CD4-positive, alpha-beta memory T cell (primary cell): ENCODE data around the gene RETREG3. TPM values are rescaled to one million over a fixed set of nuclear protein-coding genes. Genes with fewer than 3 reads are reported as not detected.
"Not testable (repeated sequence)": the region's sequence is repeated elsewhere in the genome, so short reads cannot be mapped to it uniquely, and the experiment has no call there.

Experiments
- CTCF ChIA-PET: fragments of 350-600 bp; sonication (Branson Sonifier 250); formaldehyde crosslinking; loops from one replicate; lab custom pipeline; 2021; ENCODE audit warnings: inconsistent platforms; ENCODE audit not compliant: partially characterized antibody; lab: Charles Lee
- POLR2A ChIA-PET: fragments of 350-600 bp; sonication (Branson Sonifier 250); formaldehyde crosslinking; loops from one replicate; lab custom pipeline; 2021; ENCODE audit not compliant: partially characterized antibody; lab: Charles Lee
- DNase-seq, 5 donors: peaks; one replicate each; pipeline versions ENCODE4 v3.0.0 to v3.0.0-alpha.2; 2020 to 2022; ENCODE audit warnings: mixed read lengths in 1 of 5
- H3K27ac ChIP-seq: one replicate; pipeline ENCODE4 v1.7.0; 2013; ENCODE audit warnings: low read depth, low read length
- H3K27me3 ChIP-seq: 2 replicates; pipeline ENCODE4 v1.7.0; 2013; ENCODE audit warnings: mild to moderate bottlenecking, low read length, moderate library complexity; ENCODE audit not compliant: insufficient read depth
- H3K36me3 ChIP-seq: 2 replicates; pipeline ENCODE4 v1.7.0; 2013; ENCODE audit warnings: mild to moderate bottlenecking, low read length, moderate library complexity; ENCODE audit not compliant: insufficient read depth
- H3K4me1 ChIP-seq: 2 replicates; pipeline ENCODE4 v1.7.0; 2013; ENCODE audit warnings: mild to moderate bottlenecking, low read length, moderate library complexity; ENCODE audit not compliant: insufficient read depth
- H3K4me3 ChIP-seq, 2 donors: one replicate each; pipeline ENCODE4 v1.7.0; 2013; ENCODE audit warnings: low read length in 2 of 2, mild to moderate bottlenecking in 1 of 2
- H3K9me3 ChIP-seq, 2 donors: one replicate each; pipeline ENCODE4 v1.7.0; 2013; ENCODE audit warnings: low read length in 2 of 2, control low read depth in 1 of 2; ENCODE audit not compliant: control insufficient read depth in 1 of 2
- H3K27ac Mint-ChIP-seq, 7 donors: one replicate each; pipeline ENCODE4 v1.8.0; 2020 to 2021; ENCODE audit warnings: mixed read lengths in 7 of 7, mild to moderate bottlenecking in 6 of 7, inconsistent platforms in 3 of 7, moderate library complexity in 3 of 7
- H3K27me3 Mint-ChIP-seq, 2 donors: one replicate each; pipeline ENCODE4 v1.8.0; 2020 to 2021; ENCODE audit warnings: mixed read lengths in 2 of 2
- H3K36me3 Mint-ChIP-seq, 2 donors: one replicate each; pipeline ENCODE4 v1.8.0; 2020 to 2021; ENCODE audit warnings: mixed read lengths in 2 of 2, inconsistent platforms in 1 of 2, mild to moderate bottlenecking in 1 of 2
- H3K4me1 Mint-ChIP-seq, 4 donors: one replicate each; pipeline ENCODE4 v1.8.0; 2020 to 2021; ENCODE audit warnings: mixed read lengths in 4 of 4, mild to moderate bottlenecking in 1 of 4
- H3K4me3 Mint-ChIP-seq, 8 donors: one replicate each; pipeline ENCODE4 v1.8.0; 2020 to 2021; ENCODE audit warnings: mixed read lengths in 8 of 8, mild to moderate bottlenecking in 7 of 8, moderate library complexity in 6 of 8, inconsistent platforms in 3 of 8
- H3K9me3 Mint-ChIP-seq, 8 donors: one replicate each; pipeline ENCODE4 v1.8.0; 2020 to 2021; ENCODE audit warnings: mixed read lengths in 8 of 8, mild to moderate bottlenecking in 5 of 8, inconsistent platforms in 3 of 8, moderate library complexity in 1 of 8
- intact Hi-C: fragments of 100-400 bp; cut with micrococcal nuclease; formaldehyde crosslinking; loops from one replicate; pipeline ENCODE4 v1.15.1; 2023
- polyA plus RNA-seq, 2 donors: library from polyadenylated mRNA; unstranded; fragments of 300-500 nt; fragmentation: Illumina TruSeq; gene quantifications; one replicate each; pipeline ENCODE4 v1.2.3, GENCODE V29; 2021
- total RNA-seq, 2 experiments: library from RNA; stranded (reverse); gene quantifications; one replicate each; pipeline ENCODE4 v1.2.3, GENCODE V29; 2021

Gene RETREG3
- total and polyA plus RNA-seq, 4 experiments from 2014 or later, result 106 to 134 (median 126) TPM

GRCh38 chr17:42623732-42624596 is 14.8 kb upstream of the RETREG3 start:
- intact Hi-C loops, result no loop called here
- Mint-ChIP-seq H3K27ac (no peak overlapping the region), H3K36me3 (no peaks in the 10 kb centered on the region), H3K4me3 (no peak overlapping the region), H3K9me3 (peaks cover 0 to 1% (median 0%) of the 10 kb centered on the region in 8 donors), H3K4me1 (peaks cover 0 to under 1% (median 0%) of the 10 kb centered on the region in 4 donors), H3K27me3 (no peaks in the 10 kb centered on the region)
- H3K4me1 ChIP-seq, result no peaks in the 10 kb centered on the region
- ChIA-PET POLR2A (no interaction called here), CTCF (interaction anchor here (1.6 kb wide), 1 partner anchor 744 kb away, joined by 3 read pairs; no protein-coding TSS in a partner anchor)
- H3K36me3 ChIP-seq, result no peaks in the 10 kb centered on the region
- no peak overlapping the region for H3K27ac ChIP-seq
- H3K27me3 ChIP-seq, result no peaks in the 10 kb centered on the region
- DNase-seq, result no peak
- H3K4me3 ChIP-seq, result no peak overlapping the region
- no peaks in the 10 kb centered on the region for H3K9me3 ChIP-seq

- no peak for DNase-seq
- Mint-ChIP-seq H3K4me3 (no peak overlapping the region), H3K4me1 (peaks cover 0 to 6% (median 0%) of the 10 kb centered on the region in 4 donors), H3K27me3 (no peaks in the 10 kb centered on the region), H3K9me3 (peaks cover 0 to 1% (median 0%) of the 10 kb centered on the region in 8 donors), H3K36me3 (no peaks in the 10 kb centered on the region), H3K27ac (no peak overlapping the region)
- intact Hi-C loops, result no loop called here
- no peak overlapping the region for H3K4me3 ChIP-seq
- ChIA-PET CTCF (interaction anchor here (1.6 kb wide), 1 partner anchor 745 kb away, joined by 3 read pairs; no protein-coding TSS in a partner anchor), POLR2A (no interaction called here)
- no peak overlapping the region for H3K27ac ChIP-seq
- H3K4me1 ChIP-seq, result no peaks in the 10 kb centered on the region
- H3K9me3 ChIP-seq, result no peaks in the 10 kb centered on the region
- H3K36me3 ChIP-seq, result no peaks in the 10 kb centered on the region
- H3K27me3 ChIP-seq, result no peaks in the 10 kb centered on the region
Observed at GRCh38 chr17:42623271-42623670, 14.1 kb upstream of the RETREG3 start.

DNA sequence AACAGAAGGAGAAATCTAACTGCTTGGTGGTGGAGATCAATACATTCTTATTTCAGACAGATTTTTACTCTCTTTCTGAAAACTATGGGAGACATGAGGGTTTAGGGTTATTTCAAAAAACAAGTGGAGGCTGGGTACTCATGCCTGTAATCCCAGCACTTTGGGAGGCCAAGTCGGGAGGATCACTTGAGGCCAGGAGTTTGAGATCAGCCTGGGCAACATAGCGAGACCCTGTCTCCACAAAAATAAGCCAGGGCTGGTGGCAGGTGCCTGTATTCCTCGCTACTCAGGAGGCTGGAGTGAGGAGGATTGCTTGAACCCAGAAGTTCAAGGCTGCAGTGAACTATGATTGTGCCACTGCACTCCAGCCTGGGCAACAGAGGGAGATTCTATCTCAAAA is 12.8 kb upstream of the RETREG3 start:
- H3K36me3 Mint-ChIP-seq, H3K4me1 ChIP-seq, H3K27me3 Mint-ChIP-seq, H3K27ac ChIP-seq, H3K4me1 Mint-ChIP-seq, H3K9me3 Mint-ChIP-seq, intact Hi-C loops, H3K4me3 ChIP-seq, DNase-seq, H3K4me3 Mint-ChIP-seq, H3K9me3 ChIP-seq, CTCF ChIA-PET, H3K36me3 ChIP-seq, H3K27ac Mint-ChIP-seq, H3K27me3 ChIP-seq: not testable (repeated sequence)
- POLR2A ChIA-PET, result interaction anchor here (0.6 to 0.9 kb wide), 3 partner anchors 13 to 165 kb away, joined by 3 to 5 read pairs (median 3); partner anchors contain the start of genes RETREG3 and TUBG1

DNA sequence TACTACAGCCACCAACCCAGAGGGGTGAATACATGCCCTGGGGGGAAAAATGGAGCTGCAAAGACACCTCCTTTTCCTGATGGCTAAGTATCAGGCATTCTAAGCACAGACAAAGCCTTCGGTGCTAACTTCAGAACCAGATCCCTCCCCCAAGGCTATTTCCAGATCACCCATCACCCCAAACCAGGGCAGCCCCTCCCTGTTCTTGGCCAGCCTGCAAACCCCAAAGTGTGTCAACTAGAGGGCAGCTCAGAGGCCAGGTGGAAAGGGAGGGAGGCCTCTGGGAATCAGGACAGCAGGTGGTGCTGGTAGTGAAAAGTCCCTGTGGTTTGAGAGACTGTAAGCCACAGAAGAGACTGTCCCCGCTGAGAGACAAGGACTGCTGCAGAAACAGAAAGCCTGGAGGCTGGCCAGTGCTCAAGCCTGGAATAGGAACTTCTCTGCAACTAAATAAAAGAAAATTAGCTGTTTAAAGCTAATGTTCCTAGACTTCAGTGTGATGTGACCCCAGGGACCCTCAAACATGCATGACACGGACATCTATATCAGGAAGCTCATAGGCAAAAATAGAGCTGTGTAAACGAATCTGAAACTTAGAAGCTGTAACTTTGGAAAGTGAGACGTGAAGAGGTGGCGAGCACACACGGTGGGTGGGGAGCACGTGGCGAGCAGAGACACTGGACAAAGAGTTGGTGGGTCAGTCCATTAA is 9.4 kb upstream of the RETREG3 start:
- DNase-seq, result no peak
- peaks cover 17 to 18% of the 10 kb centered on the region in 2 donors for H3K36me3 Mint-ChIP-seq

DNA sequence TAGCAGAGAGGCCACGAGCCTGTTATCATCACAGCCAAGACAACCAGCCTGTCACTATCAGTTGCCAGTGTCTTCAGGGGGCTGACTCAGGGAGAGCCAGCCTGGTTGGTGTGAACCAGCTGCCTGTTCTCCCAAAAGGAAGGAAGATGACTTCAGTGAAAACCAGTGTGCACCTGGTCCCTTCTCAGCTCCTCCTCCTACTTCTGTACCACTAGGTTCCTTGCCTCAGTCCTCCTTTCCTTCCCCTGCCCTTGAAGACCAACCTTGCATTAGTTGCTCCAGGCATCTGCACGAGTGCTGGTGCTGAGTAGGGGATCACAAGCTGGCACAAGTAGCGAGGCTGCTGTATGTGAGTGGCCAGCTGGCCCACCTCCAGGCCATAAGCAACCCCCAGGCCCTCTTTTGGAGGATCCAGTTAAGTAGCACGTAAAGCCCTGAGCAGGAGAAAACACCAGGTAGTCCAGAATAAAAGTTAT is 8.8 kb upstream of the RETREG3 start:
- no peaks in the 10 kb centered on the region for H3K4me1 ChIP-seq
- H3K27ac Mint-ChIP-seq, result peak overlapping the region in 2 of 7 donors; percentile 32 to 53
- POLR2A ChIA-PET, result interaction anchor here (1.0 kb wide), 1 partner anchor 8 kb away, joined by 4 read pairs; the partner anchor contains the start of genes RETREG3 and TUBG1
- H3K27me3 ChIP-seq, result no peaks in the 10 kb centered on the region
- peaks cover 11% of the 10 kb centered on the region for H3K36me3 ChIP-seq
- no peak overlapping the region for H3K4me3 ChIP-seq
- no peak overlapping the region for H3K4me3 Mint-ChIP-seq
- DNase-seq, result no peak
- H3K9me3 ChIP-seq, result no peaks in the 10 kb centered on the region
- H3K27ac ChIP-seq, result no peak overlapping the region
- peaks cover 0 to 9% (median 0%) of the 10 kb centered on the region in 4 donors for H3K4me1 Mint-ChIP-seq
- no peaks in the 10 kb centered on the region for H3K9me3 Mint-ChIP-seq
- intact Hi-C loops, result no loop called here
- peaks cover 20% of the 10 kb centered on the region in 2 donors for H3K36me3 Mint-ChIP-seq
- CTCF ChIA-PET, result interaction anchor here (0.9 to 1.0 kb wide), 2 partner anchors 11 to 34 kb away, joined by 3 read pairs; no protein-coding TSS in a partner anchor
- H3K27me3 Mint-ChIP-seq, result no peaks in the 10 kb centered on the region

More for the DNA sequence above, 9.4 kb upstream of the RETREG3 start:
- Mint-ChIP-seq H3K4me3 (no peak overlapping the region), H3K27ac (peak overlapping the region in 1 of 7 donors; percentile 36), H3K4me1 (peaks cover 0 to 9% (median 0%) of the 10 kb centered on the region in 4 donors), H3K9me3 (no peaks in the 10 kb centered on the region), H3K27me3 (no peaks in the 10 kb centered on the region)
- H3K27me3 ChIP-seq, result no peaks in the 10 kb centered on the region
- no peak overlapping the region for H3K4me3 ChIP-seq
- H3K9me3 ChIP-seq, result no peaks in the 10 kb centered on the region
- intact Hi-C loops, result no loop called here
- H3K36me3 ChIP-seq, result peaks cover 11% of the 10 kb centered on the region
- H3K4me1 ChIP-seq, result no peaks in the 10 kb centered on the region
- CTCF ChIA-PET, result interaction anchor here (0.9 to 1.8 kb wide), 3 partner anchors 10 to 40 kb away, joined by 3 to 6 read pairs (median 3); partner anchors contain the start of gene PSMC3IP
- no peak overlapping the region for H3K27ac ChIP-seq
- POLR2A ChIA-PET, result interaction anchor here (1.0 kb wide), 1 partner anchor 9 kb away, joined by 4 read pairs; the partner anchor contains the start of genes RETREG3 and TUBG1

- Histone ChIP-seq H3K36me3 (peaks cover 15% of the 10 kb centered on the region), H3K27ac (no peak overlapping the region), H3K27me3 (no peaks in the 10 kb centered on the region), H3K4me3 (no peak overlapping the region), H3K9me3 (no peaks in the 10 kb centered on the region), H3K4me1 (peaks cover 5% of the 10 kb centered on the region)
- peaks cover 20 to 35% of the 10 kb centered on the region in 2 donors for H3K36me3 Mint-ChIP-seq
- CTCF ChIA-PET, result no interaction called here
- peak overlapping the region in 2 of 7 donors; percentile 31 to 46 for H3K27ac Mint-ChIP-seq
- DNase-seq, result no peak
- H3K27me3 Mint-ChIP-seq, result no peaks in the 10 kb centered on the region
- peak overlapping the region in 1 of 8 donors; percentile 70 for H3K4me3 Mint-ChIP-seq
- intact Hi-C loops, result no loop called here
- peaks cover 0 to 2% (median 0%) of the 10 kb centered on the region in 8 donors for H3K9me3 Mint-ChIP-seq
- POLR2A ChIA-PET, result interaction anchor here (0.6 kb wide), 1 partner anchor 650 kb away, joined by 4 read pairs; no protein-coding TSS in a partner anchor
- H3K4me1 Mint-ChIP-seq, result peaks cover 1 to 20% (median 6%) of the 10 kb centered on the region in 4 donors
Observed at GRCh38 chr17:42613699-42614295, 4.6 kb upstream of the RETREG3 start.
